IMR-90 (cell line): Measurements from ENCODE around the gene SYDE2. TPM values are rescaled to one million over a fixed set of nuclear protein-coding genes. Genes with fewer than 3 reads are reported as not detected.

Experiments
- ATAC-seq: fragments of 200-7000 bp; cut with Tn5 transposase; 2 replicates; pipeline ENCODE4 v1.9.1; 2020; ENCODE audit warnings: low read depth, mild to moderate bottlenecking, moderate library complexity
- BruUV-seq: library from RNA; stranded (reverse); fragments of 400-500 nt; replicated peaks from 2 replicates; lab custom pipeline; 2021; lab: Mats Ljungman, UMichigan
- CTCF ChIA-PET: fragments of 300-600 bp; formaldehyde crosslinking; extraction: SDS; loops from one replicate; lab custom pipeline; 2021; ENCODE audit warnings: antibody characterized with exemption; lab: Yijun Ruan, JAX
- POLR2A ChIA-PET: fragments of 300-600 bp; sonication (Branson Sonifier 250); formaldehyde crosslinking; loops from one replicate; lab custom pipeline; 2022; ENCODE audit warnings: antibody characterized with exemption; ENCODE audit not compliant: unreplicated experiment; lab: Charles Lee
- DNase-seq: peaks from one replicate; pipeline ENCODE4 v3.0.0; 2013
- H2AFZ ChIP-seq: replicated peaks from 2 replicates; pipeline ENCODE3; 2013; ENCODE audit warnings: low read length, mild to moderate bottlenecking; ENCODE audit not compliant: poor library complexity
- H2AK5ac ChIP-seq: 2 replicates; pipeline ENCODE4 v1.6.1; 2013; ENCODE audit warnings: low read depth, low read length, inconsistent platforms
- H2AK9ac ChIP-seq: replicated peaks from 2 replicates; pipeline ENCODE3; 2013; ENCODE audit warnings: mild to moderate bottlenecking, low read depth, low read length, moderate library complexity; ENCODE audit not compliant: poor library complexity
- H2BK120ac ChIP-seq: 2 replicates; pipeline ENCODE4 v1.6.1; 2013; ENCODE audit warnings: low read depth, low read length, inconsistent platforms
- H2BK15ac ChIP-seq: 3 replicates; pipeline ENCODE4 v1.6.1; 2013; ENCODE audit warnings: low read depth, low read length, inconsistent platforms
- H2BK20ac ChIP-seq: 2 replicates; pipeline ENCODE4 v1.6.1; 2013; ENCODE audit warnings: low read depth, mild to moderate bottlenecking, inconsistent platforms, low read length, moderate library complexity
- H2BK5ac ChIP-seq: 2 replicates; pipeline ENCODE4 v1.6.1; 2013; ENCODE audit warnings: mild to moderate bottlenecking, low read depth, low read length, inconsistent platforms; ENCODE audit not compliant: poor library complexity, severe bottlenecking
- H3K14ac ChIP-seq: replicated peaks from 2 replicates; pipeline ENCODE4 v1.6.1; 2013; ENCODE audit warnings: low read depth, low read length, inconsistent platforms
- H3K18ac ChIP-seq: 2 replicates; pipeline ENCODE4 v1.6.1; 2013; ENCODE audit warnings: low read depth, low read length, control low read depth
- H3K23ac ChIP-seq: 2 replicates; pipeline ENCODE4 v1.6.1; 2013; ENCODE audit warnings: low read depth, low read length, inconsistent platforms
- H3K27ac ChIP-seq: 2 replicates; pipeline ENCODE4 v1.5.1; 2013; ENCODE audit warnings: mild to moderate bottlenecking, control low read depth, low read length; ENCODE audit not compliant: insufficient read depth
- H3K27me3 ChIP-seq: 2 replicates; pipeline ENCODE4 v1.6.1; 2013; ENCODE audit warnings: low read length; ENCODE audit not compliant: control insufficient read depth, insufficient read depth
- H3K36me3 ChIP-seq: 2 replicates; pipeline ENCODE4 v1.6.1; 2013; ENCODE audit warnings: low read length, mixed read lengths; ENCODE audit not compliant: control insufficient read depth, insufficient read depth
- H3K4ac ChIP-seq: 2 replicates; pipeline ENCODE4 v1.6.1; 2013; ENCODE audit warnings: low read depth, low read length, inconsistent platforms
- H3K4me1 ChIP-seq: 2 replicates; pipeline ENCODE4 v1.6.1; 2013; ENCODE audit warnings: low read length, mixed read lengths; ENCODE audit not compliant: control insufficient read depth, insufficient read depth
- H3K4me2 ChIP-seq: 2 replicates; pipeline ENCODE4 v1.6.1; 2013; ENCODE audit warnings: low read depth, mild to moderate bottlenecking, control low read depth, low read length, moderate library complexity
- H3K4me3 ChIP-seq: 2 replicates; pipeline ENCODE4 v1.5.1; 2013; ENCODE audit warnings: low read depth, mild to moderate bottlenecking, control low read depth, low read length, moderate library complexity; ENCODE audit not compliant: insufficient read depth
- H3K56ac ChIP-seq: 2 replicates; pipeline ENCODE4 v1.6.1; 2013; ENCODE audit warnings: low read length, inconsistent platforms; ENCODE audit not compliant: insufficient read depth; ENCODE audit errors: extremely low read depth
- H3K79me1 ChIP-seq, 2 experiments: 2 replicates each; pipeline ENCODE4 v1.6.1; 2013; ENCODE audit warnings: low read length in 2 of 2, inconsistent platforms in 1 of 2, low read depth in 1 of 2
- H3K9ac ChIP-seq: 2 replicates; pipeline ENCODE4 v1.6.1; 2013; ENCODE audit warnings: low read depth, low read length, control low read depth
- H3K9me1 ChIP-seq: 2 replicates; pipeline ENCODE4 v1.6.1; 2013; ENCODE audit warnings: low read length, inconsistent platforms; ENCODE audit not compliant: insufficient read depth
- H3K9me3 ChIP-seq: 2 replicates; pipeline ENCODE4 v1.6.1; 2013; ENCODE audit warnings: low read length; ENCODE audit not compliant: control insufficient read depth, insufficient read depth
- H4K20me1 ChIP-seq: 2 replicates; pipeline ENCODE4 v1.6.1; 2013; ENCODE audit warnings: low read length, inconsistent platforms; ENCODE audit not compliant: insufficient read depth
- H4K5ac ChIP-seq: 2 replicates; pipeline ENCODE4 v1.6.1; 2013; ENCODE audit warnings: mild to moderate bottlenecking, low read depth, low read length, control low read depth
- H4K8ac ChIP-seq, 2 experiments: 2 replicates each; pipeline ENCODE4 v1.6.1; 2013; ENCODE audit warnings: low read depth in 2 of 2, low read length in 2 of 2, control low read depth in 1 of 2, inconsistent platforms in 1 of 2
- H4K91ac ChIP-seq: 2 replicates; pipeline ENCODE4 v1.6.1; 2013; ENCODE audit warnings: low read depth, low read length, inconsistent platforms; ENCODE audit not compliant: insufficient read depth
- BHLHE40 ChIP-seq: fragments of 150-350 bp; IDR thresholded peaks from 2 replicates; pipeline ENCODE4 v1.6.1; 2016; ENCODE audit warnings: mild to moderate bottlenecking, low read depth, low read length
- MXI1 ChIP-seq: IDR thresholded peaks from 2 replicates; pipeline ENCODE4 v1.6.1; 2012; ENCODE audit warnings: low read depth, mild to moderate bottlenecking, low read length, moderate library complexity, borderline replicate concordance
- RAD21 ChIP-seq: IDR thresholded peaks from 2 replicates; pipeline ENCODE4 v1.6.1; 2012; ENCODE audit warnings: low read length, improper control_type of control experiment
- RFX5 ChIP-seq: IDR thresholded peaks from 2 replicates; pipeline ENCODE4 v1.8.0; 2012; ENCODE audit warnings: low read depth, mild to moderate bottlenecking, low read length, moderate library complexity
- SMC3 ChIP-seq: fragments of 150-350 bp; IDR thresholded peaks from 2 replicates; pipeline ENCODE4 v1.6.1; 2016; ENCODE audit warnings: low read depth, mild to moderate bottlenecking, antibody characterized with exemption, low read length, moderate library complexity
- WGBS, 2 experiments: methylation state at CpG; one replicate each; pipeline versions ENCODE4 v1.1.5 to v1.1.7; 2013; ENCODE audit warnings: missing lambda C conversion rate in 2 of 2; ENCODE audit not compliant: insufficient read length in 1 of 2; ENCODE audit errors: extremely low coverage in 2 of 2; 5-methylcytosine and 5-hydroxymethylcytosine counted together
- dilution Hi-C: fragments of 300-500 bp; cut with HindIII; formaldehyde crosslinking; loops from one replicate; pipeline ENCODE4 v1.14.3; 2018; ENCODE audit warnings: low sequenced_read_pairs; ENCODE audit not compliant: unreplicated experiment
- in situ Hi-C: fragments of 300-500 bp; cut with MboI; formaldehyde crosslinking; loops from 3 replicates; pipeline ENCODE4 v1.14.3; 2019; ENCODE audit warnings: low sequenced_read_pairs, inconsistent platforms, mixed read lengths
- intact Hi-C: fragments of 100-400 bp; cut with micrococcal nuclease; formaldehyde crosslinking; loops from 2 replicates; pipeline ENCODE4 v1.10.0; 2022
- polyA plus RNA-seq, 3 experiments: library from polyadenylated mRNA; depleted of rRNA; stranded (reverse); fragments of >200 nt; gene quantifications; 2 replicates each; pipeline ENCODE4 v1.2.3, GENCODE V29; 2012; ENCODE audit warnings: low replicate concordance in 1 of 3
- total RNA-seq: library from RNA; depleted of rRNA; stranded (reverse); fragments of >200 nt; gene quantifications from 2 replicates; pipeline ENCODE4 v1.2.3, GENCODE V29; 2012
- TF ChIP-seq, protein P1 (sequence below): fragments of 150-350 bp; IDR thresholded peaks from 2 replicates; pipeline ENCODE4 v1.6.1; 2017; ENCODE audit warnings: mild to moderate bottlenecking, antibody characterized with exemption, low read length, low read depth
- TF ChIP-seq, protein P2 (sequence below): conservative IDR thresholded peaks from 2 replicates; pipeline ENCODE4 v1.5.1; 2012; ENCODE audit warnings: mild to moderate bottlenecking, low read depth, low read length, improper control_type of control experiment

Gene SYDE2
- total and polyA plus RNA-seq, 2 of the 4 experiments (the other 2 are of a cell fraction) = 1.8 to 10.0 TPM

DNA sequence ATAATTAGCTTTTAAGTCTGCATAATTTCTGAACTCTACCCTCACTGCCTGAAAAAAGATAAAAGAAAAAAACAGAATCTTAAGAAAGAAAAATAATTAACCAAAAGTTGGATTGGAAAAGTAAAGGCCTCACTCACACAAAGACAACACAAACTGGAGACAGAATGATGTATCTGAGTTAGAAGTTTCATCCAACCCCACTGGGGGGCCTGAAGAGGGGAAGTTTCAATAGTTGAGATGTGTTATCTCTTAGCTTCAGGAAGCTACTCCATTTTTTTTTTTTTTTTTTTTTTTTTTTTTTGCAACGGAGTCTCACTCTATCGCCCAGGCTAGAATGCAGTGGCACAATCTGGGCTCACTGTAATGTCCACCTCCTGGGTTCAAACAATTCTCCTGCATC lies 19.9 kb downstream of the SYDE2 start:
- no peaks in the 10 kb centered on the region for H3K9me1 ChIP-seq
- H3K4me3 ChIP-seq = no peak overlapping the region
- H2AFZ ChIP-seq = no peak overlapping the region
- H2BK20ac ChIP-seq = no peak overlapping the region
- no peak overlapping the region for H3K27ac ChIP-seq
- POLR2A ChIA-PET = no interaction called here
- CTCF ChIA-PET = interaction anchor here (1.0 kb wide), 1 partner anchor 74 kb away, joined by 6 read pairs; no protein-coding TSS in a partner anchor
- H3K4ac ChIP-seq = no peak overlapping the region
- no peak overlapping the region for H3K23ac ChIP-seq
- ATAC-seq (no peak), DNase-seq (no peak)
- no CpG with 5 or more reads among the region's 2 CpGs for WGBS, 2 experiments
- dilution Hi-C loops (no loop called here), in situ Hi-C loops (no loop called here), intact Hi-C loops (no loop called here)
- no peaks in the 10 kb centered on the region for H3K4me1 ChIP-seq
- TF ChIP-seq, protein P1, sequence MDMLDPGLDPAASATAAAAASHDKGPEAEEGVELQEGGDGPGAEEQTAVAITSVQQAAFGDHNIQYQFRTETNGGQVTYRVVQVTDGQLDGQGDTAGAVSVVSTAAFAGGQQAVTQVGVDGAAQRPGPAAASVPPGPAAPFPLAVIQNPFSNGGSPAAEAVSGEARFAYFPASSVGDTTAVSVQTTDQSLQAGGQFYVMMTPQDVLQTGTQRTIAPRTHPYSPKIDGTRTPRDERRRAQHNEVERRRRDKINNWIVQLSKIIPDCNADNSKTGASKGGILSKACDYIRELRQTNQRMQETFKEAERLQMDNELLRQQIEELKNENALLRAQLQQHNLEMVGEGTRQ = no peak
- TF ChIP-seq RFX5 (no peak), SMC3 (no peak), MXI1 (no peak), BHLHE40 (no peak), RAD21 (no peak)
- TF ChIP-seq, protein P2, sequence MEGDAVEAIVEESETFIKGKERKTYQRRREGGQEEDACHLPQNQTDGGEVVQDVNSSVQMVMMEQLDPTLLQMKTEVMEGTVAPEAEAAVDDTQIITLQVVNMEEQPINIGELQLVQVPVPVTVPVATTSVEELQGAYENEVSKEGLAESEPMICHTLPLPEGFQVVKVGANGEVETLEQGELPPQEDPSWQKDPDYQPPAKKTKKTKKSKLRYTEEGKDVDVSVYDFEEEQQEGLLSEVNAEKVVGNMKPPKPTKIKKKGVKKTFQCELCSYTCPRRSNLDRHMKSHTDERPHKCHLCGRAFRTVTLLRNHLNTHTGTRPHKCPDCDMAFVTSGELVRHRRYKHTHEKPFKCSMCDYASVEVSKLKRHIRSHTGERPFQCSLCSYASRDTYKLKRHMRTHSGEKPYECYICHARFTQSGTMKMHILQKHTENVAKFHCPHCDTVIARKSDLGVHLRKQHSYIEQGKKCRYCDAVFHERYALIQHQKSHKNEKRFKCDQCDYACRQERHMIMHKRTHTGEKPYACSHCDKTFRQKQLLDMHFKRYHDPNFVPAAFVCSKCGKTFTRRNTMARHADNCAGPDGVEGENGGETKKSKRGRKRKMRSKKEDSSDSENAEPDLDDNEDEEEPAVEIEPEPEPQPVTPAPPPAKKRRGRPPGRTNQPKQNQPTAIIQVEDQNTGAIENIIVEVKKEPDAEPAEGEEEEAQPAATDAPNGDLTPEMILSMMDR = no peak
- H2BK15ac ChIP-seq = no peak overlapping the region
- no peak overlapping the region for H2AK9ac ChIP-seq
- no TSS peak for BruUV-seq
- H3K56ac ChIP-seq = no peak overlapping the region
- H3K4me2 ChIP-seq = no peak overlapping the region
- peaks cover 0 to 12% of the 10 kb centered on the region in 2 experiments; a peak in 2 of 4 replicates for H3K79me1 ChIP-seq
- no peak overlapping the region for H2BK5ac ChIP-seq
- H2AK5ac ChIP-seq = no peak overlapping the region
- H4K5ac ChIP-seq = no peak overlapping the region
- no peaks in the 10 kb centered on the region for H3K27me3 ChIP-seq
- H4K8ac ChIP-seq = no peak overlapping the region
- H3K9ac ChIP-seq = no peak overlapping the region
- no peak overlapping the region for H3K14ac ChIP-seq
- no peaks in the 10 kb centered on the region for H4K20me1 ChIP-seq
- H3K18ac ChIP-seq = no peak overlapping the region
- H3K36me3 ChIP-seq = peaks cover 5% of the 10 kb centered on the region
- H4K91ac ChIP-seq = no peak overlapping the region
- H2BK120ac ChIP-seq = no peak overlapping the region
- H3K9me3 ChIP-seq = no peaks in the 10 kb centered on the region
